ENCODE data around the gene DIP2C. TPM values are rescaled to one million over a fixed set of nuclear protein-coding genes. Genes with fewer than 3 reads are reported as not detected.
"Not testable (repeated sequence)": the region's sequence is repeated elsewhere in the genome, so short reads cannot be mapped to it uniquely, and the experiment has no call there.

Gene DIP2C
- polyA plus RNA-seq, 4 donors: 18.8 to 22.7 (median 20.9) TPM

DNA sequence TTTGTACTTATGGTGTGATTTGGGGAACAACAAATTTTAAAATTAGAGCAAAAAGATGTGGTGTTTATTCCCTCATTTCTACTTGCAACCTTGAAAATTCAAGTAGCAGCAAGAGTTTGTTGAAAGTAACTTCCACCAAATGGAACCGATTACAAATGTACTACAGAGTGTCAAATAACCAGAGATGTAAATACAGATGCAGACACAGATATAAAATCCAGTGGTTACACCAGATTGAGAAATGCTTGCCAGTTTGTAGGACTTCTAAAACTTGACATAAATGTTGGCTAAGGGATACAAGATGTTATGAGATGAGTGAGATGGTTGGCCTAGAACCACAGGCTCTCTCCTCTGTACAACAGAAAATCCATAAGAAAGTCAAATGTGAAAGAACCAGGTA, 162.1 kb downstream of the DIP2C start:
- DNase-seq (ENCODE audit: low read depth in 4 of 4, low spot score in 3 of 4): no peak

GRCh38 chr10:526651-527312, 162.7 kb downstream of the DIP2C start:
- DNase-seq (ENCODE audit: low read depth in 4 of 4, low spot score in 3 of 4): no peak

DNA sequence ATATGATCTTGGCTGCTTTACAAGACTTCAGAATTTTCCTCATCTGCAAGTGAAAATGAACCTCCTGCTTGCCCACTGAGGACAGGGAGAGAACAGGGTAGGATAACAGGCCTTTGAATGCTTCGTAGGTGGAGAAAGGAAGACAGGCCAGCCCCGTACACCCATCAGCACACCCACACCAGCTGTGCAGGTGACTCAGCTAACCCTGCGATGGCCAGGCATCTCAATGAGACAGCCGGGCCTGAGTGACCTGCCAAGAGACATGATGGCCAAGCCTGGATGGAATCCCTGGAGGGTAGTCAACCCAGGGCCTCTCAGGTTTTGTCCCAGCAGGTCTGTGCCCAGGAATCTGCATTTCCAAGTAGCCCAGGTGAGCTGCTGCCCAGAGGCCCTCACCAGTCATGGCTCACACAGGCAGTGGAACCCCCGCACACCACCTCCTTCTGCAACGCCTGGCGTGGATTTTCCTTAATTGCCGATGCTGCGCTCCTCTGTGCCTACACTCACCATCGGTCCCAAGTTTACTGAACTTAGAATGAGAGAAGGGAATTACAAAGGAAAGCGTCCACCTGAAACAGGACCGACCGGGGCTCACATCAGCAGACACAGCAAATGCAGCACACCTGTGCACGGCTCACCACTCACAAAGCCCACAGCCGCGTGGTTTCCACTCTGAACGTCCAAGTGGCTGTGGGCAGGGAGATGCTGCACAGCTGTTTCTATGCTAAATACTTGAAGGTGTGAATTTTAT, 163.7 kb downstream of the DIP2C start:
- no peak for DNase-seq (ENCODE audit: low read depth in 4 of 4, low spot score in 3 of 4)

DNA sequence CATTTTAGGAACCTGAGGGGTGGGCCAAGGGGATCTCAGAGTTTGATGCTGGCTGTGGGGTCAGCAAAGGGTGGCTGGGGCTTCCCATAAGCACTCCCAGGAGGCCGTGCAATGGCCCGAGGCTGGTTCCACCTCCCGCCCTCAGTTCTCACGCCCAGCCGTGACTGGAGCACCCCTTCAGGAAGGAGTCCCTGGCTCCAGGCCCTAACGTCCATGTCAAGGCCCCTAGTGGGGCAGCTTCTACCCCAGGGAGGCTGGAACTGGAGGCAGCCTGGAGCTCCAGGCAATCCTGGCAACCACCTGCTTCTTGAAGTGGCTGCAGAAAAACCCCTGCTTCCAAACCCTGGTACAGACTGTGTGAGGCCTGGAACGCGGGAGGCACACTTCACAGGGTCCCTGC, 165.5 kb downstream of the DIP2C start:
- DNase-seq (ENCODE audit: low read depth in 4 of 4, low spot score in 3 of 4): no peak

GRCh38 chr10:522350-522749, 167.1 kb downstream of the DIP2C start:
- no peak for DNase-seq (ENCODE audit: low read depth in 4 of 4, low spot score in 3 of 4)

GRCh38 chr10:521261-522250, 167.9 kb downstream of the DIP2C start:
- DNase-seq (ENCODE audit: low read depth in 4 of 4, low spot score in 3 of 4): no peak

- no peak for DNase-seq (ENCODE audit: low read depth in 4 of 4, low spot score in 3 of 4)
These were observed 169.1 kb downstream of the DIP2C start for GRCh38 chr10:520402-520787.

GRCh38 chr10:519716-520401, 169.6 kb downstream of the DIP2C start:
- DNase-seq (ENCODE audit: low read depth in 4 of 4, low spot score in 3 of 4): no peak

- DNase-seq (ENCODE audit: low read depth in 4 of 4, low spot score in 3 of 4): no peak
These were observed 170.3 kb downstream of the DIP2C start for GRCh38 chr10:519055-519715.

- DNase-seq (ENCODE audit: low read depth in 4 of 4, low spot score in 3 of 4): no peak
These were observed 171.5 kb downstream of the DIP2C start for GRCh38 chr10:517872-518475.

GRCh38 chr10:517241-517830, 172.1 kb downstream of the DIP2C start:
- DNase-seq (ENCODE audit: low read depth in 4 of 4, low spot score in 3 of 4): no peak

DNA sequence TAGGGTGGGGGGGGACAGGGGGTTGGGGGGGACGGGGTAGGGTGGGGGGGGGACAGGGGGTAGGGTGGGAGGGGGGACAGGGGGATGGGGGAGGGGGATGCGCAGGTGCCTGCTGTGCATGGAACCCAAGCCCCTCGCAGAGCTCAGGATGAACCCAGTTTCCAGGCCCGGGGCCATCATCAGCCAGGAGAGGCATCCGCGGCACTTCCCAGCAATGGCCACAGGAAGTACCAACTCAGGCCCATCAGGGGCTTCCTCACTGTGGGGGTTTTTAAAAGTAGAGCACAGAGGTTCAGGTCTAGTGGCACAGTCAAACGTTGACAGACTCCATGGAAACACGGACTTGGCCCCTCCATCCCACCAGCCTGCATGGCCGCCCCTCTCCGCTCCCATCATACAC, 172.7 kb downstream of the DIP2C start:
- no peak for DNase-seq (ENCODE audit: low read depth in 4 of 4, low spot score in 3 of 4)

DNA sequence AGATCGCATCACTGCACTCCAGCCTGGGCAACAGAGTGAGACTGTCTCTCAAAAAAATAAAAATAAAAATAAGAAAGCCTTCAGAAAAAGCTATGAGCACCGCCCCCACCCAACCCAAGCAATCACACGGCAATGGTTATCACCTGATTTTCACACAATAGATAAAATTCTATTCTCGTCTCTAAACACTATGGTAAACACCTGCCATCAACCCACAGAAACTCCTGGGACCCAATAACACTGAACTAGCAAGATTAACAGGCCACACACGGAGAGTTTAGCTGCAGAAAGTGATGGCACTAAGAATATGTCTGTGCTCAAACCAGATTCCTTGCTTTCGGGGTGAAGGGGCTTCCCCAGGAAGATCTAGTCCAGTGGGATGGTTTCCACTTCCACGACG, 173.8 kb downstream of the DIP2C start:
- DNase-seq (ENCODE audit: low read depth in 4 of 4, low spot score in 3 of 4): no peak

GRCh38 chr10:514137-514671, 175.3 kb downstream of the DIP2C start:
- DNase-seq (ENCODE audit: low read depth in 4 of 4, low spot score in 3 of 4): no peak

DNA sequence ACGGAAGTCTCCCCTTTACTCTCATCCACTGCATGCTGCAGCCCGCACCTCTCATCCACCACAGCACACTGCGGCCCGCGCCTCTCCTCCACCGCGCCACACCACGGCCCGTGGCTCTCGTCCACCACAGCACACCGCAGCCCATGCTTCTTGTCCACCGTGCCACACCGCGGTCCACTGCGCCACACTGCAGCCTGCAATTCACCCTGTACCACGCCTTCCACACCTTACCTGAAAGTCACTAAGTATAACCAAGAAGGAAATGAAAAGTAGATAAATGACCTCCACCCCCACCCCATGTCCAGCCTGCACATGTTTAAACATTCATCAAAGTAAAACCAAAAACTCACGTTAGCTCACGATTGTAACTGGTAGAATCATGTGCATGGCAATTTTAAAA, 176.1 kb downstream of the DIP2C start:
- DNase-seq (ENCODE audit: low read depth in 4 of 4, low spot score in 3 of 4): no peak

DNA sequence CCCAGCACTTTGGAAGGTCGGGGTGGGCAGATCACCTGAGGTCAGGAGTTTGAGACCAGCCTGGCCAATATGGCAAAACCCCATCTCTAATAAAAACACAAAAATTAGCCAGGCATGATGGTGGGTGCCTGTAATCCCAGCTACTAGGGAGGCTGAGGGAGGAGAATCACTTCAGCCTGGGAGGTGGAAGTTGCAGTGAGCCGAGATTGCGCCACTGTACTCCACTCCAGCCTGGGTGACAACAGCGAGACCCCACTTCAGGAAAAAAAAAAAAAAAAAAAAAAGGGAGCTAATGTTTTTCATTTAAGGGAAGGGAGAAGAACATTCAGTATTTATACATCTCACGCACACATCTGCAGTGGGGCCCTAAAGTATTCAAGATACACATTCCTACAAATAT, 176.8 kb downstream of the DIP2C start:
- not testable (repeated sequence) for DNase-seq (ENCODE audit: low read depth in 4 of 4, low spot score in 3 of 4)

- DNase-seq (ENCODE audit: low read depth in 4 of 4, low spot score in 3 of 4): no peak
These were observed 177.6 kb downstream of the DIP2C start for GRCh38 chr10:511849-512191.

DNA sequence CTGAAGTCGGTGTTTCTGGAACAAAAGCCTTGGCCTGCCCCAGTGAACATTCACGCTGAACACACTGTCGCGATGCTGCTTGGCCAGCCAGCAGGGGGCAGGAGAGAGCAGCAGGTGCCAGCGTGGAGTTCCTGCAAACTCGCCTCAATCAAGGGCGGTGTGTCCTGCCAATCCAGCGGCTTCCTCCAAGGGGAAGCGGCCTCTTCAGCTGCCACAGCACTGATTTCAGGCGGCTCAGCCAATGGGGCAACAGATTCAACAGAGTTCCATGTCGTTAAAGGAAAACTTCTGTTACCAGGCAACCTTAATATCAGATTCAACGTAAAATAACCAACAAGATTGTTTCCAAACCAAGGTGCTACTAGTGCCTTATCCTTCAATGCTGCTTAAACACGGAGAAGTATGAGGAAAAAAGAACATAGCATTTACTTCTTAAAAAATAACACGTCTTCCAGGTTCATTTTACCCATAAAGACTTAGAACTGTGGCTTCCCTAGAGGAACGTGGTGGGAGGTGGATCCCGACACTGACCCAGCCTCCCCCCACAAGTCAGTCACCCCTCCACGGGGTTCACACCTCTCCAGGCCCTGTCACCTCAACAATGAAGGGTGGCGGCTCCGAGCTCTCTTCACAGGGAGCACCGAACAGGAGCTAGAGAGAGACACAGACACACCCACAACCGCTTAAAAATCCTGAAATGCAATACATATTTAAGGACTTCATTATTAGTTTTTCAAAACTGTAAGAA, 178.2 kb downstream of the DIP2C start:
- peak; percentile 74 to 81 (median 78) for DNase-seq (ENCODE audit: low read depth in 4 of 4, low spot score in 3 of 4)
